Fibroblast of villous mesenchyme (primary cell): Measurements from ENCODE around the gene CYP4F3. TPM values are rescaled to one million over a fixed set of nuclear protein-coding genes. Genes with fewer than 3 reads are reported as not detected.
"Not testable (repeated sequence)": the region's sequence is repeated elsewhere in the genome, so short reads cannot be mapped to it uniquely, and the experiment has no call there.

Experiments
- DNase-seq: peaks from one replicate; pipeline ENCODE4 v3.0.0-alpha.2; 2010; ENCODE audit warnings: low read depth
- H3K4me3 ChIP-seq: 2 replicates; pipeline ENCODE4 v1.5.1; 2011; ENCODE audit warnings: low read depth, mild to moderate bottlenecking, low read length
- total RNA-seq: library from RNA; depleted of rRNA; stranded (reverse); fragments of >200 nt; gene quantifications from 2 replicates; pipeline ENCODE4 v1.2.3, GENCODE V29; 2012
- TF ChIP-seq, protein P1 (sequence below): IDR thresholded peaks from 2 replicates; pipeline ENCODE4 v1.5.1; 2012; ENCODE audit warnings: low read depth, mild to moderate bottlenecking, low read length; ENCODE audit not compliant: insufficient read depth

Gene CYP4F3
- total RNA-seq, 1 donor = not detected

DNA sequence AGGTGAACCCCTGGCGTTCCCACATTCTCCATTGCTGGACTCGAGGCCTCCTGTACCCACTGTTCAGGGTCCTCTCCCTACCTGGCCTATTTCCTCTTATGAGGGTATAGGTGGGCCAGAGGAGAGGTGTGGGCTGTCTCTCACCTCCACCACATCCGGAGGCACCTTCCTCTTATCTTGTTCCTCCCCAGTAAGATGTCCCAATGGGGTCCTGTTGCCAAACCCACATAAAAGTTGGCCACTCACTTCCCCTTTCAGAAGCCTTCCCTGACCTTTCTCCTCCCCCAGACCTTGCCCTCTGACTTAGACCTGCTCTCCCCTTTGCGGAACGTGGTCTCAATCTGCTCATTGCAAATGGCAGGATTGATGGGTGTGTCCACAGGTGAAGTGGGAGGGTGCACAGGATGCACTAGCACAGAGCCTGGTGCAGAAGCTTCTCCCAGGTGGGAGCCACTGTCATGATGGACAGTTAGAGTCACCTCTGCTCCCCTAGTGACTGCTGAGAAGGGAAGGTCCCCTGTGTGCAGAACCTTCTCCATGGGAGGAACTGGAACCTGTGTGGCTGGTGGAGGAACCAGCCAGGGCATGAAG, 1.3 kb downstream of the CYP4F3 start:
- no peak for DNase-seq
- H3K4me3 ChIP-seq = no peak overlapping the region
- TF ChIP-seq, protein P1, sequence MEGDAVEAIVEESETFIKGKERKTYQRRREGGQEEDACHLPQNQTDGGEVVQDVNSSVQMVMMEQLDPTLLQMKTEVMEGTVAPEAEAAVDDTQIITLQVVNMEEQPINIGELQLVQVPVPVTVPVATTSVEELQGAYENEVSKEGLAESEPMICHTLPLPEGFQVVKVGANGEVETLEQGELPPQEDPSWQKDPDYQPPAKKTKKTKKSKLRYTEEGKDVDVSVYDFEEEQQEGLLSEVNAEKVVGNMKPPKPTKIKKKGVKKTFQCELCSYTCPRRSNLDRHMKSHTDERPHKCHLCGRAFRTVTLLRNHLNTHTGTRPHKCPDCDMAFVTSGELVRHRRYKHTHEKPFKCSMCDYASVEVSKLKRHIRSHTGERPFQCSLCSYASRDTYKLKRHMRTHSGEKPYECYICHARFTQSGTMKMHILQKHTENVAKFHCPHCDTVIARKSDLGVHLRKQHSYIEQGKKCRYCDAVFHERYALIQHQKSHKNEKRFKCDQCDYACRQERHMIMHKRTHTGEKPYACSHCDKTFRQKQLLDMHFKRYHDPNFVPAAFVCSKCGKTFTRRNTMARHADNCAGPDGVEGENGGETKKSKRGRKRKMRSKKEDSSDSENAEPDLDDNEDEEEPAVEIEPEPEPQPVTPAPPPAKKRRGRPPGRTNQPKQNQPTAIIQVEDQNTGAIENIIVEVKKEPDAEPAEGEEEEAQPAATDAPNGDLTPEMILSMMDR = no peak

DNA sequence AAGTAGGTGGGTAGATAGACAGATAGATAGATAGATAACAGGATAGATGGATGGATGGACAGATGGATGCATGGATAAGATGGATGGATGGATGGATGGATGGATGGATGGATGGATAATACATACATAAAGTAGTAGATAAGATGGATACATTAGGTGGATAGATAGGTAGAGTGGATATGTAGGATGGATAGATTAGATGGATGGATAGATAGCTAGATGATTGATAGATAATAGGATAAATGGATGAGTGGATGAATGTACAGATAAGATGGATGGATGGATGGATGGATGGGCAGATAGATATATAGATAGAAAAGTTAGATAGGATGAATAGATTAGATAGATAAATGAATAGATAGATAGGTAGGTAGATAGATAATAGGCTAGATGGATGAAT, 2.1 kb downstream of the CYP4F3 start:
- no peak for DNase-seq
- TF ChIP-seq, protein P1 = no peak
- no peak overlapping the region for H3K4me3 ChIP-seq

DNA sequence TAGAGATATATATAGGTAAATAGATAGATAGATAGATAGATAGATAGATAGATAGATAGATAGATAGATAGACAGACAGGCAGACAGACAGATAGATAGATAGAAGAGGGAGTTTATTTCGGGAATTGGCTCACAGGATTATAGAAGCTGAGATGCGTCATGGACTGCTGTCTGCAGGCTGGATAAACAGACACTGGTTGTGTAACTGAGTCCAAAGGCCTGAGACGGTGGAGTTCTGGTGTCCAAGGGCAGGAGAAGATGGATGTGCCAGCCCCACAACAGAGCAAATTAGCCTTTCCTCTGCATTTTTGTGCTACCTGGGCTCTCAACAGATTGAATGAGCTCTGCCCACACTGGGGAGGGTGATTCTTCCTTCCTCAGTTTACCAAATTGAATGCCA, 2.7 kb downstream of the CYP4F3 start:
- no peak for DNase-seq
- H3K4me3 ChIP-seq = no peak overlapping the region
- TF ChIP-seq, protein P1 = no peak

DNA sequence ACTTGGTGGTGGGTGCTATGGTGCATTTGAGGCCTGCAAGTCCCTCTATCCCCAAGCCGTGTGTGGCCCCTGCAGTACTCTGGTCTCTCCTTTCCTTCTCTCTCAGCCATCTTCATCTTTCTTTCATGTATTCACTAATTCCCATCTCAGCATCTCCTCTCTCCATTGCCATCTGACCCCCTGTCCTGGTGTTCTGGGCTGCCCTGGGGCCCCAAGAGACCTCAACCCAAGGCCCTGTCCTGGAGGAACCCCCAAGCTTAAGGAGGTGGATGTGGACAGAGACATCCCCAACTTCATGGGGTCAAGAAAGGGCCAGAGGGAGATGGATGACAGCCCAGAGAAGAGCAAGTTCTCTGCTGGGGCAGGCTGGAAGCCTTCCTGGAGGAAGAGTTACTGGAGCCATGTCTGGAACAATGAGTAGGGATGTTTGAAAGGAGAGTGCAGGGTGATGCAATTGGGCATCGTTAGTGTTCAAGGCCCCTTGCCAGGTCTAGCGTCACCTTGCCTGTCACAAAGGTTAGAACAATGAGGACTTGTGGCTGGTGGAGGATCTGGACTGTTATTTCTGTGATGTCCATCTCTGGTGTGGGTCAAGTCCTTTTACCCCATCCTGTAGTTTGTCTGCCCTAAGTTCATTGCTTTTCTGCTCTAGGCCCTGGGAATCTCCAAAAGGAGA, 3.5 kb downstream of the CYP4F3 start:
- no peak overlapping the region for H3K4me3 ChIP-seq
- TF ChIP-seq, protein P1 = no peak
- DNase-seq = no peak

DNA sequence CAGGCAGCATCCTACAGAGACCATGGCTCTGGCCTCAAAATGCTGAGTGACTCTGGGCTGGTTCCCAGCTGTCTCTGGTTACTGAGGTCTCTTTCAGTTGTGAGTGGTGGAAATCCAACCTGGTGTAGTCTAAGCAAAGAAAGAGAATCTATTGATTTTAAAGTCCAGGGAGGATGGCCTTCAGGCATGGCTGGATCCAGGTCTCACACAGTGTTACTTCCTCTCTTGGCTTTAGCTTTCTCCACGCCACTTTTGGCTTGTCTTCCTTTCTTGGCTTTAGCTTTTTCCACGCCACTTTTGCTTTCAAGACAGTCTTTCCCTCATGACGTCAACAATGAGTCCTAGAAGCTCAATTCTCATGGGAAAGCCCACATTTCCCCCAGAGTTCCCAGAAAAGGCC, 4.1 kb downstream of the CYP4F3 start:
- H3K4me3 ChIP-seq = no peak overlapping the region
- DNase-seq = no peak
- TF ChIP-seq, protein P1 = no peak

DNA sequence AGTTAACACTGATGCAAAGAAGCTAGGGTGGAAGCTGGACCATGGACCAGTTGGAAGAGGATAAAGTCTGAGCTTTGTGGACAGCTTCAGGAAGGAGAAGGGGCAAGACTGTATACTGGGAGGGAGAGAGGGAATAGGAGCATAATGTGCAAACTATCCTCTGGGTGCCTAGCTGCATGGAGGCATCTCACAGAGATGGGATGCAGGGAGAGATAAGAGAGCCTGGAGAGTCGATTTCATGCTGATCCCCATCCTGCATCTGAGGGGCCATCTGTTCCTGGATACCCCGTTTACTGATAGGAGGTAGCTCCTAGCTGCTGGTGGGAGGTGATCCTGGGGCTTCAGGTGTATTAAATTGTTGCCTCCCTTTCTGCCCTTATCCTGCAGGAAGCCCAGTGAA, 8.8 kb downstream of the CYP4F3 start:
- no peak for DNase-seq
- no peak overlapping the region for H3K4me3 ChIP-seq
- TF ChIP-seq, protein P1 = no peak

DNA sequence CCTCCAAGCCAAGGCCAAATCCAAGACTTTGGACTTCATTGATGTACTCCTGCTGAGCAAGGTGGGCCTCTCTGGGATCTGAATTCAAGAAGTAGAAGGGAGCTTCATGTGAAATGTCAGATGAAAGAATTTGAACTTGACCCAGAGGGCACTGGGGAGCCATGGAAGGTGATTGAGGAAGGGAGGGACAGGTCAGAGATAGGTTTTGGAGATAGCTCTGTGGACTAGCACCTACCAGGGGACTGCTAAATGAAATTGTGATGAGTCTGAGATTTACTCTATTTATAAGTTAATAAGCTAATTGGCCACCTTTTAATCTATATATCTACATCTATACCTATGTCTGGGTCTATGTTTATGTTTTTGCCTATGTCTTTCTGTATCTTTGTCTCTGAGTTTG, 9.4 kb downstream of the CYP4F3 start:
- not testable (repeated sequence) for H3K4me3 ChIP-seq, DNase-seq
